ENCODE results near the gene SIGLEC11. TPM values are rescaled to one million over a fixed set of nuclear protein-coding genes. Genes with fewer than 3 reads are reported as not detected.
"Not testable (repeated sequence)": the region's sequence is repeated elsewhere in the genome, so short reads cannot be mapped to it uniquely, and the experiment has no call there.

Gene SIGLEC11
- total RNA-seq, 2 donors from 2014 or later = 0.32 to 0.45 TPM

DNA sequence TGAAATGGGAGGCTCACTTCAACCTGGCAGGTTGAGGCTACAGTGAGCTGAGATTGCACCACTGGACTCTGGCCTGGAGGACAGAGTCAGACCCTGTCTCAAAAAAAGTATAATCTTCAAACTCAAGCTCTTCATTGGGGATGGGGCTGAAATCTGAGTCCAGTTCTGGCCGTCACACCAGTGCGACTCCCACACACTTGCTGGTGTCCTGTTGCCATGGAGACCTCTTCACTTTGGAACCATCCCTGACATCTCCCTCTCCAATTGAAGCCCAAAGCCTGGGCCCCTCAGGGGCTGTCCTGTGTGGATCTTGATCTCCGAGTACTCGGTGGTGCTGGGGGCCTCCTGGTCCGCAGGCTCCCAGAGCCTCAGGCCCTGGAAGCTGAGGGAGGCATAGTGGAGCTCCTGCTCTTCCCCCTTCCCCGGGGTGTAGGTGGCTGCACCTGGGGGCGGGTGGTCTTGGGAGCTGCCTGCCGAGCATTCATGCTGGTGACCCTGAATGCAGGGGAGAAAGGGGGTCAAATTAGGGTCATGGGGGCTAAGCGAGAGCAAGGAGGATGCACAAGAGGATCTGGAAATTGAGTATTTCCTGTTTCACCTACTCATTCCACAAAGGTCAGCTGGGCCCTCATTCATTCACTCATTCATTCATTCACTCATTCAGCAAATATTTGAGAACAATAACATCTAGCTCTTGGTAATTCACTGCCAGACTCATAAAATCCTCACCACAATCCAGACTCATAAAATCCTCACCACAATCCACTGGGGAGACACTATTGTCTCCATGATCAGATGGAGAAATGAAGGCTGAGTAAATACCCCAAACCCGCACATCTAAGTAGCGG lies 11.0 kb downstream of the SIGLEC11 start:
- DNase-seq = no peak
- H3K27ac ChIP-seq = no peak overlapping the region
- H3K4me3 ChIP-seq = no peak overlapping the region
- TF ChIP-seq, protein P1, sequence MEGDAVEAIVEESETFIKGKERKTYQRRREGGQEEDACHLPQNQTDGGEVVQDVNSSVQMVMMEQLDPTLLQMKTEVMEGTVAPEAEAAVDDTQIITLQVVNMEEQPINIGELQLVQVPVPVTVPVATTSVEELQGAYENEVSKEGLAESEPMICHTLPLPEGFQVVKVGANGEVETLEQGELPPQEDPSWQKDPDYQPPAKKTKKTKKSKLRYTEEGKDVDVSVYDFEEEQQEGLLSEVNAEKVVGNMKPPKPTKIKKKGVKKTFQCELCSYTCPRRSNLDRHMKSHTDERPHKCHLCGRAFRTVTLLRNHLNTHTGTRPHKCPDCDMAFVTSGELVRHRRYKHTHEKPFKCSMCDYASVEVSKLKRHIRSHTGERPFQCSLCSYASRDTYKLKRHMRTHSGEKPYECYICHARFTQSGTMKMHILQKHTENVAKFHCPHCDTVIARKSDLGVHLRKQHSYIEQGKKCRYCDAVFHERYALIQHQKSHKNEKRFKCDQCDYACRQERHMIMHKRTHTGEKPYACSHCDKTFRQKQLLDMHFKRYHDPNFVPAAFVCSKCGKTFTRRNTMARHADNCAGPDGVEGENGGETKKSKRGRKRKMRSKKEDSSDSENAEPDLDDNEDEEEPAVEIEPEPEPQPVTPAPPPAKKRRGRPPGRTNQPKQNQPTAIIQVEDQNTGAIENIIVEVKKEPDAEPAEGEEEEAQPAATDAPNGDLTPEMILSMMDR (IDR thresholded peaks at IDR 0.05) = no peak
- intact Hi-C loops (cut with DNase I) = no loop called here
- peaks cover 10% of the 10 kb centered on the region for H3K4me1 ChIP-seq
- no peaks in the 10 kb centered on the region for H3K36me3 ChIP-seq
- H3K9me3 ChIP-seq = no peaks in the 10 kb centered on the region
- H3K27me3 ChIP-seq = no peaks in the 10 kb centered on the region
- H3K9ac ChIP-seq (ENCODE audit: low read depth in 2 of 2, low read length in 2 of 2) = no peak overlapping the region

- no peak for DNase-seq
- H3K9me3 ChIP-seq = no peaks in the 10 kb centered on the region
- no peak overlapping the region for H3K4me3 ChIP-seq
- intact Hi-C loops (cut with DNase I) = no loop called here
- no peak overlapping the region for H3K9ac ChIP-seq (ENCODE audit: low read depth in 2 of 2, low read length in 2 of 2)
- H3K4me1 ChIP-seq = no peaks in the 10 kb centered on the region
- H3K27ac ChIP-seq = no peak overlapping the region
- H3K36me3 ChIP-seq = no peaks in the 10 kb centered on the region
- TF ChIP-seq, protein P1 (IDR thresholded peaks at IDR 0.05) = no peak
- no peaks in the 10 kb centered on the region for H3K27me3 ChIP-seq
These were observed 14.6 kb downstream of the SIGLEC11 start for GRCh38 chr19:49946415-49946814.

GRCh38 chr19:49944567-49944966 lies 16.4 kb downstream of the SIGLEC11 start:
- DNase-seq; intact Hi-C loops (cut with DNase I); H3K27ac ChIP-seq; H3K9ac ChIP-seq (ENCODE audit: low read depth in 2 of 2, low read length in 2 of 2); H3K36me3 ChIP-seq; H3K9me3 ChIP-seq; H3K27me3 ChIP-seq; H3K4me1 ChIP-seq; H3K4me3 ChIP-seq: not testable (repeated sequence)

DNA sequence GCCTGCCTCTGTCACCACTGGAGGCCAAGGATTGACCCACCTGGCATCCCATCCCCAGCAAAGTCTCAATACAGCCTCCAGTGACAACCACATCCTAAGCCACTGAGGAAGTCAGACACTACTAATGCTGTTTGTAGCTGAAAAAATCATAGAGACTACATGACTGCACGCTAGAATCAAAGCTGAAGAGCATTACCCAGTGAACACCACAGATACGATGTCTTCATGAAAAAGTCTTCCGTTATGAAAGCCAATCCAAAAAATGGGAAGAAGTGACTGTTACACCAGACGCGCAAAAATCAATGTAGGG lies 20.5 kb downstream of the SIGLEC11 start:
- H3K27ac ChIP-seq = no peak overlapping the region
- H3K4me1 ChIP-seq = peaks cover 5% of the 10 kb centered on the region
- no peak for DNase-seq
- no peaks in the 10 kb centered on the region for H3K27me3 ChIP-seq
- TF ChIP-seq, protein P1 (IDR thresholded peaks at IDR 0.05) = no peak
- no peaks in the 10 kb centered on the region for H3K36me3 ChIP-seq
- no peaks in the 10 kb centered on the region for H3K9me3 ChIP-seq
- no peak overlapping the region for H3K9ac ChIP-seq (ENCODE audit: low read depth in 2 of 2, low read length in 2 of 2)
- intact Hi-C loops (cut with DNase I) = no loop called here
- H3K4me3 ChIP-seq = no peak overlapping the region

DNA sequence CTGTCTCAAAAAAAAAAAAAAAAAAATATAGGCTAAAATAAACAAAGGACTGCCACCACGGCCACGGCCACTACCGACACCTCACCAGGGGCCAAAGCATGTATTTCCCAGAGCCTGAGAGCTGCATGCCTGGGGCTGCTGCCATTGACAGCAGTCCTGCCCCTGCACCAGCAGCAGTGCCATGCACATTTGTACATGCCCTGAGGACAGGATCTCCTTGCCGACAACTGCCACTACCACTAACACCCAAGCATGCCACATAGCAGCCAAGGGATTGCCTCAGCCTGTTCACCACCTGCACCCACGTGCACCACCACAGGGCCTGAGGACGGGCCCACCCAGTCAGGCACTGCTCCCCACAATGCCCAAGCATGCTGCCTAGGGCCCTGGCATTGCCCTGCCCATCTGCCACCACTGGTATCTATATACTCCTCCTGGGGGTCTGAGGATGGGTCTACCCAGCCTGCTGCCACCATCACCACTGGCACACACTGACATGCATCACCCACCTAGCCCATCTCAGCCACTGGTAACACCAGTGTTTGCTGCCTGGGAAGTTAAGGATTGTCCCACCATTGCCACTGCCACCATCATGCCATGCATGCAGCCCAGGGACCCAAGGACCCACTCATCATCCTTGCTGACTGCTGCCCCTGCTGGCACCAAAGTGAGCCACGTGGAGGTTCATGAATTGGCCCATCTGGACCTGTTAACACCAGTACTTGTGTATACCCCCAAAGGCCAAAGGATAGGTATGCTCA lies 21.1 kb downstream of the SIGLEC11 start:
- TF ChIP-seq, protein P1 (IDR thresholded peaks at IDR 0.05) = no peak
- no peaks in the 10 kb centered on the region for H3K27me3 ChIP-seq
- H3K9ac ChIP-seq (ENCODE audit: low read depth in 2 of 2, low read length in 2 of 2) = no peak overlapping the region
- no peaks in the 10 kb centered on the region for H3K9me3 ChIP-seq
- H3K4me1 ChIP-seq = peaks cover 5% of the 10 kb centered on the region
- H3K27ac ChIP-seq = no peak overlapping the region
- H3K4me3 ChIP-seq = no peak overlapping the region
- intact Hi-C loops (cut with DNase I) = no loop called here
- no peaks in the 10 kb centered on the region for H3K36me3 ChIP-seq
- no peak for DNase-seq

DNA sequence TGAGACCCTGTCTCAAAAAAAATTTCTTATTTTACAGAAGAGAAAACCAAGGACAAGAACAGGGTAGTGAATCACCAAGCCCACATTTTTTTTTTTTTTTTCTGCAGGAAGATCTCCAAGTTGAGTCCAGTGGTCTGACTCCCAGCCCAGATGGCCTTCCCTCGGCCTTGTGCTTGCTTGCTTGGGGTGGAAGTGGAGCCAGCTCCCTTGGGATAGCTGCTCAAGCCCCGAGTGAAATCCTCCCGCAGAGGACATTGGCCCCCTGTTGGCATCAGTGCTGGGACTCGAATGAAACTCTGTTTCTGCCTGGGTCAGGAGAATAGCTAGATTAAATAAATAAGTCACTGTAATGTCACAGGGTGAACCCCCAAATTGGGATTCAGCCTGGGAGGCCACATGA lies 22.3 kb downstream of the SIGLEC11 start:
- Histone ChIP-seq H3K4me3 (no peak overlapping the region), H3K9me3 (no peaks in the 10 kb centered on the region), H3K9ac (ENCODE audit: low read depth in 2 of 2, low read length in 2 of 2) (no peak overlapping the region), H3K4me1 (peaks cover 5% of the 10 kb centered on the region), H3K36me3 (no peaks in the 10 kb centered on the region), H3K27ac (no peak overlapping the region), H3K27me3 (no peaks in the 10 kb centered on the region)
- intact Hi-C loops (cut with DNase I) = no loop called here
- TF ChIP-seq, protein P1 (IDR thresholded peaks at IDR 0.05) = no peak
- DNase-seq = no peak
